Osteocyte (in vitro differentiated cells): ENCODE data around the gene NDNF. TPM values are rescaled to one million over a fixed set of nuclear protein-coding genes. Genes with fewer than 3 reads are reported as not detected.

Source experiments
- DNase-seq: peaks from one replicate; pipeline ENCODE4 v3.0.0; 2021; ENCODE audit warnings: mixed read lengths; ENCODE audit not compliant: unreplicated experiment; ENCODE audit errors: extremely low spot score
- H3K27ac Mint-ChIP-seq: one replicate; pipeline ENCODE4 v1.8.0; 2021; ENCODE audit warnings: mild to moderate bottlenecking, mixed read lengths; ENCODE audit not compliant: unreplicated experiment
- H3K27me3 Mint-ChIP-seq: one replicate; pipeline ENCODE4 v1.8.0; 2021; ENCODE audit warnings: mixed read lengths; ENCODE audit not compliant: unreplicated experiment
- H3K36me3 Mint-ChIP-seq: one replicate; pipeline ENCODE4 v1.8.0; 2021; ENCODE audit warnings: mixed read lengths; ENCODE audit not compliant: unreplicated experiment
- H3K4me1 Mint-ChIP-seq: one replicate; pipeline ENCODE4 v1.8.0; 2021; ENCODE audit warnings: mixed read lengths; ENCODE audit not compliant: unreplicated experiment
- H3K4me3 Mint-ChIP-seq: one replicate; pipeline ENCODE4 v1.8.0; 2021; ENCODE audit warnings: mild to moderate bottlenecking, moderate library complexity, mixed read lengths; ENCODE audit not compliant: unreplicated experiment
- H3K9me3 Mint-ChIP-seq: one replicate; pipeline ENCODE4 v1.8.0; 2021; ENCODE audit warnings: mixed read lengths; ENCODE audit not compliant: unreplicated experiment
- total RNA-seq: library from RNA; stranded (reverse); gene quantifications from 2 replicates; pipeline ENCODE4 v1.2.1, GENCODE V29; 2021
- TF ChIP-seq, protein P1 (sequence below): fragments of 200-600 bp; sonication (generic); IDR thresholded peaks from 2 replicates; pipeline ENCODE4 v1.5.0; 2021; ENCODE audit warnings: antibody characterized with exemption, mild to moderate bottlenecking, moderate library complexity

Gene NDNF
- total RNA-seq, 1 donor from 2014 or later = not detected

DNA sequence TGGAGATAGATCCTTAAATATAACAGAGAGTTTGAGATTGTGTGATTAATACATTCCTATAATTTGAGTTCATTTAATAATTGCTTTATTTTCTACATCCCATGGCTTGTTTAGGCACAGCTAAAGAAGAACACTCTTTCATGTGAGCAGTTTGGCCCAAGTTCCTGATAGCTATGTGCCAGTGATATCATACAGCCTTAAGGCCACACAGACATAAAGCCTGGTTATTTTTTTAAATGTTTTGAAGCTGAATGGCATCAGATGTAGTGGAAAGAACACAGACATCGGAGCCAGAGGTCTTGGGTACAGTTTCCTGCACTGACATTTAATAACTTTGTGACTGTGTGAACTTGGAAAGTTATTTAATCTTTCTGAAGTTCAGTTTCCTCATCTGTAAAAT is 7.0 kb upstream of the NDNF start:
- no peaks in the 10 kb centered on the region for H3K4me1 Mint-ChIP-seq
- no peak for DNase-seq
- no peak overlapping the region for H3K4me3 Mint-ChIP-seq
- no peak overlapping the region for H3K27ac Mint-ChIP-seq
- H3K36me3 Mint-ChIP-seq = no peaks in the 10 kb centered on the region
- peaks cover 73% of the 10 kb centered on the region for H3K27me3 Mint-ChIP-seq
- TF ChIP-seq, protein P1, sequence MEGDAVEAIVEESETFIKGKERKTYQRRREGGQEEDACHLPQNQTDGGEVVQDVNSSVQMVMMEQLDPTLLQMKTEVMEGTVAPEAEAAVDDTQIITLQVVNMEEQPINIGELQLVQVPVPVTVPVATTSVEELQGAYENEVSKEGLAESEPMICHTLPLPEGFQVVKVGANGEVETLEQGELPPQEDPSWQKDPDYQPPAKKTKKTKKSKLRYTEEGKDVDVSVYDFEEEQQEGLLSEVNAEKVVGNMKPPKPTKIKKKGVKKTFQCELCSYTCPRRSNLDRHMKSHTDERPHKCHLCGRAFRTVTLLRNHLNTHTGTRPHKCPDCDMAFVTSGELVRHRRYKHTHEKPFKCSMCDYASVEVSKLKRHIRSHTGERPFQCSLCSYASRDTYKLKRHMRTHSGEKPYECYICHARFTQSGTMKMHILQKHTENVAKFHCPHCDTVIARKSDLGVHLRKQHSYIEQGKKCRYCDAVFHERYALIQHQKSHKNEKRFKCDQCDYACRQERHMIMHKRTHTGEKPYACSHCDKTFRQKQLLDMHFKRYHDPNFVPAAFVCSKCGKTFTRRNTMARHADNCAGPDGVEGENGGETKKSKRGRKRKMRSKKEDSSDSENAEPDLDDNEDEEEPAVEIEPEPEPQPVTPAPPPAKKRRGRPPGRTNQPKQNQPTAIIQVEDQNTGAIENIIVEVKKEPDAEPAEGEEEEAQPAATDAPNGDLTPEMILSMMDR = no peak
- no peaks in the 10 kb centered on the region for H3K9me3 Mint-ChIP-seq

DNA sequence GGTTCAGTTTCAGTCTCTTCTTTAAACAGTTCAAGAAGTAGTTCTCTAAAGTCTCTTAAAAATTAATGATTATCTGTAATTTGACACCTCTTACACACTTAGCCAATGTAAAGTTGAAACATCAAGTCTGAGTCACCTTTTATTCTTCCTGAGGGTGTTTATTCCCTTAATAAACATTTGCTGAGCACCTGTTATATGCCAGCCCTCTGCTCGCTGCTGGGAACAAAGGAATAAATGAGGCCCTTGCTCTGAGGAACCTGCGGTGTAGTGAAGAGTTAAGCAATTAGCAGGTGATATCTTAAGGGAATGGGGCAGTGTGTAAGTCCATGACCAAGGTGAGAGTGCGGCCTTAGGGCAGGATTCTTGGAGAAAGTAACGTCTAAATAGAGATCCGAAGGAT is 5.2 kb upstream of the NDNF start:
- Mint-ChIP-seq H3K27me3 (peaks cover 75% of the 10 kb centered on the region), H3K9me3 (no peaks in the 10 kb centered on the region), H3K36me3 (no peaks in the 10 kb centered on the region), H3K4me1 (peaks cover 7% of the 10 kb centered on the region), H3K4me3 (no peak overlapping the region), H3K27ac (no peak overlapping the region)
- TF ChIP-seq, protein P1 = no peak
- DNase-seq = no peak

DNA sequence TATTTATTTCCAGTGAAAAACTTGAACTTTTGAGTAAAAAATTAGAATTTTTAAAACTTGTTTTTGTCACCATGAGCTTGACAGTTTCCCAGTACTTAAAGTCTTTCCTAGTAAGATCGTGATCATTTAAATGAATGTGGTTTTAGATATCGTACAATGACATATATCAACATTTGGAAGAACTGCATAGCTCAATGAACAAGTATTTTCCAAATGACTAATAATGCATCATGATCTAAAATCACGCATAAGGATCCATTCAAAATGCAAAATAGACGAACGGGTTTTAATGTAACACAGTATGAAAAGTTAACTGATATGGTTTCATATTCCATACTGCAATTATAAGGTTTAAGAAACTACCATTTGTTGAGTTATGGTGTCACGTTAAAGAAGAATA is 4.1 kb upstream of the NDNF start:
- no peak overlapping the region for H3K27ac Mint-ChIP-seq
- DNase-seq = no peak
- no peaks in the 10 kb centered on the region for H3K36me3 Mint-ChIP-seq
- no peak overlapping the region for H3K4me3 Mint-ChIP-seq
- peaks cover 73% of the 10 kb centered on the region for H3K27me3 Mint-ChIP-seq
- peaks cover 13% of the 10 kb centered on the region for H3K4me1 Mint-ChIP-seq
- TF ChIP-seq, protein P1 = no peak
- H3K9me3 Mint-ChIP-seq = no peaks in the 10 kb centered on the region

DNA sequence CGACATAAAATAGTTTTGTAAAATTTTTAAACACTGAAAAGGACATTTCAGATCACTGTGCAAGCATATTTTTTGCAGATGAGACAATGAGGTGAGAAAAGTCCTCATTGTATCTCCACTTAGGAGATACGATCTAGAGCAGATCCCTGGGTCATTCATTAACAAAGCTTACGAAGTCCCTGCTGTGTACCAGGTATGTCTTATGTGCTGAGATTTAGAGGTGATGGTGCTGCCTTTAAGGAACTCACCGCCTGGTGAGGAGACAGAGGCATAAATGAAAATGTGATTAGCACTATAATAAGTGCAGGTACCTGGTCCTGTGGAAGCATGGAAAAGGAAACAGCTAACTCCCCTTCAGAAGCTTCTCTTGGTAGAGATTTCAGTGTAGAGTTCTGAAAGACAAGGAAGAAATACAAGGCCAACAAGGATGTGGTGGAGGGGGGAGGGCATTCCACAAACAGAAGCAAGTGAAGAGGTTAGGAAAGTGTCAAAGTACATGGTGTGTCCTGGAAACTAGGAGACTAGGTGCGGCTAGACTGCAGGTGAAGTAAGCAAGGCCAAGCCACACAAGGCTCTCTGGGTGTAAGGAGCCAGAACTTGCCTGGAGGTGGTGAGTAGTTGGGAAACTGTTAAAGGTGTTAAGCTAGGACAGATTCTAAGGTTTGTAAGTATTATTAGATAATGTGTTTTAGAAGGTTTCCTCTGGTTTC is 1.5 kb upstream of the NDNF start:
- DNase-seq = no peak
- TF ChIP-seq, protein P1 = no peak
- Mint-ChIP-seq H3K4me3 (no peak overlapping the region), H3K9me3 (no peaks in the 10 kb centered on the region), H3K27ac (no peak overlapping the region), H3K27me3 (peaks cover 80% of the 10 kb centered on the region), H3K4me1 (peaks cover 26% of the 10 kb centered on the region), H3K36me3 (no peaks in the 10 kb centered on the region)

DNA sequence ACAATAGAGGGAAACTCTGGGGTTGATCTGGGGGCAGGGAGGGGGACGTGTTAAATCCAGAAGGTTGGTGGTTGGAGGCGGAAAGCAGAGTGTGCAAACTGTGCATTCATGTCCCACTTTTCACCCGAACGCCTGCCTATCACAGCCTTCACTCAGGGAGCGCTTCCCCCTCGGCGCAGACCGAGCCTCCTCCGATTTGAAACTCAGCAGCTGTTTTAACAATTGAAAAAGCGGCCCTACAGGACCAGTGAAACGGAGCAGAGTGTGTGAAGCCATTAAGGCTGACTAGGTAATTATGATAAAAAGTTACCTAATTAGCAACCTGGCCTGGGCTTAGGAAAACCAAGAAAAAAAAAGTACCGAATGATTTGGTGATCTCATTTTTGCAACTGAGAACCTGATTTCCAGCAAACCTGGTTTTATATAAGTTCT is 685 bp upstream of the NDNF start:
- Mint-ChIP-seq H3K9me3 (no peaks in the 10 kb centered on the region), H3K27ac (no peak overlapping the region), H3K4me3 (peak overlapping the region; percentile 81), H3K36me3 (no peaks in the 10 kb centered on the region), H3K4me1 (peaks cover 26% of the 10 kb centered on the region), H3K27me3 (peaks cover 81% of the 10 kb centered on the region)
- DNase-seq = no peak
- TF ChIP-seq, protein P1 = no peak
